K562 (cell line): ENCODE measurements around the gene C11orf52. TPM values are rescaled to one million over a fixed set of nuclear protein-coding genes. Genes with fewer than 3 reads are reported as not detected.

Experiments used
- ATF7 ChIP-seq: fragments of 450-650 bp; IDR thresholded peaks from 2 replicates; pipeline ENCODE4 v1.7.1; 2014; ENCODE audit warnings: mild to moderate bottlenecking, moderate library complexity
- CCNT2 ChIP-seq: IDR thresholded peaks from 2 replicates; pipeline ENCODE4 v1.6.1; 2011; ENCODE audit warnings: borderline replicate concordance, low read depth, mild to moderate bottlenecking, moderate library complexity, mixed read lengths, low read length; ENCODE audit not compliant: insufficient read length; ENCODE audit errors: extremely low read depth
- CSDE1 ChIP-seq, 2 experiments: fragments of 450-650 bp; IDR thresholded peaks; 2 replicates each; pipeline ENCODE4 v1.6.1; 2016; ENCODE audit warnings: mild to moderate bottlenecking in 1 of 2
- EP400 ChIP-seq: fragments of 450-650 bp; IDR thresholded peaks from 2 replicates; pipeline ENCODE4 v1.6.1; 2017; ENCODE audit warnings: antibody characterized with exemption, mild to moderate bottlenecking, moderate library complexity
- HDAC6 ChIP-seq: IDR thresholded peaks from 2 replicates; pipeline ENCODE4 v1.6.1; 2012; ENCODE audit warnings: low read depth, mild to moderate bottlenecking, control low read depth, inconsistent platforms, low read length, moderate library complexity
- POLR2G ChIP-seq: fragments of 200-400 bp; formaldehyde crosslinking; IDR thresholded peaks from 2 replicates; pipeline ENCODE4 v1.6.1; 2017; ENCODE audit warnings: low read depth, mild to moderate bottlenecking, antibody characterized with exemption, low read length, moderate library complexity
- POLR2H ChIP-seq: IDR thresholded peaks from 2 replicates; pipeline ENCODE4 v1.6.1; 2016; ENCODE audit warnings: missing genetic modification characterization, low read depth, mild to moderate bottlenecking, control low read depth, missing compliant biosample characterization, moderate library complexity
- RFX1 ChIP-seq: fragments of 450-650 bp; IDR thresholded peaks from 2 replicates; pipeline ENCODE4 v1.6.1; 2016; ENCODE audit warnings: mild to moderate bottlenecking, moderate library complexity
- SIN3B ChIP-seq: fragments of 450-650 bp; IDR thresholded peaks from 2 replicates; pipeline ENCODE4 v1.6.1; 2017; ENCODE audit warnings: low read depth, mild to moderate bottlenecking, moderate library complexity
- SOX6 ChIP-seq: fragments of 450-650 bp; IDR thresholded peaks from 2 replicates; pipeline ENCODE4 v1.6.1; 2014; ENCODE audit warnings: mild to moderate bottlenecking
- SPI1 ChIP-seq: IDR thresholded peaks from 2 replicates; pipeline ENCODE4 v1.6.1; 2011; ENCODE audit warnings: low read depth, low read length, control low read depth, borderline replicate concordance
- TRIM24 ChIP-seq, 2 experiments: fragments of 450-650 bp; IDR thresholded peaks; 2 replicates each; pipeline ENCODE4 v1.6.1; 2016
- ZNF696 ChIP-seq: fragments of 250-450 bp; sonication (Bioruptor Pico); conservative IDR thresholded peaks from 2 replicates; pipeline ENCODE4 v1.4.0; 2020; ENCODE audit warnings: mild to moderate bottlenecking, moderate library complexity
- polyA plus RNA-seq, 8 experiments: library from polyadenylated mRNA; depleted of rRNA in 4 of 8; stranded (reverse) in 5 of 8; unstranded in 3 of 8; fragments of >200 nt; fragmentation: Nextera tagmentation in 2 of 8; fragmentation: Illumina TruSeq in 1 of 8; extraction: Ambion mirVana in 2 of 8; extraction: Trizol in 1 of 8; gene quantifications; 2 replicates each; pipeline versions ENCODE4 v1.2.1 to v1.2.3, GENCODE V29; 2011 to 2014; ENCODE audit warnings: inconsistent platforms in 1 of 8, missing spikeins in 1 of 8
- total RNA-seq, 7 experiments: library from RNA; depleted of rRNA in 6 of 7; stranded (reverse); fragments of >200 nt in 6 of 7; fragmentation: Illumina TruSeq in 2 of 7; extraction: Trizol in 2 of 7; gene quantifications; 2 replicates each; pipeline versions ENCODE4 v1.2.1 to v1.2.3, GENCODE V29; 2011 to 2021; ENCODE audit warnings: low replicate concordance in 1 of 7
- TF ChIP-seq, protein P1 (sequence below): sonication (generic); formaldehyde crosslinking; IDR thresholded peaks from 2 replicates; pipeline ENCODE4 v1.8.1; 2023; ENCODE audit warnings: mild to moderate bottlenecking, missing genetic modification reagents
- TF ChIP-seq, protein P2 (sequence below): sonication (generic); formaldehyde crosslinking; IDR thresholded peaks from 2 replicates; pipeline ENCODE4 v1.8.1; 2023; ENCODE audit warnings: mild to moderate bottlenecking, missing genetic modification reagents
- TF ChIP-seq, protein P3 (sequence below): IDR thresholded peaks from 2 replicates; pipeline ENCODE4 v1.6.1; 2011; ENCODE audit not compliant: insufficient read length; ENCODE audit errors: extremely low read depth
- TF ChIP-seq, protein P4 (sequence below): fragments of 250-450 bp; sonication (Bioruptor Pico); IDR thresholded peaks from 2 replicates; pipeline ENCODE4 v1.5.0; 2021; ENCODE audit warnings: mild to moderate bottlenecking, moderate library complexity
- TF ChIP-seq, protein P5 (sequence below): fragments of 450-650 bp; formaldehyde crosslinking; conservative IDR thresholded peaks from 2 replicates; pipeline ENCODE4 v1.4.0; 2022; ENCODE audit warnings: mild to moderate bottlenecking, missing genetic modification characterization

Gene C11orf52
- total and polyA plus RNA-seq, 9 of the 15 experiments (the other 6 are each of a cell fraction or from before 2014, with no cell fraction given) = 0.29 to 2.9 (median 1.0) TPM

DNA sequence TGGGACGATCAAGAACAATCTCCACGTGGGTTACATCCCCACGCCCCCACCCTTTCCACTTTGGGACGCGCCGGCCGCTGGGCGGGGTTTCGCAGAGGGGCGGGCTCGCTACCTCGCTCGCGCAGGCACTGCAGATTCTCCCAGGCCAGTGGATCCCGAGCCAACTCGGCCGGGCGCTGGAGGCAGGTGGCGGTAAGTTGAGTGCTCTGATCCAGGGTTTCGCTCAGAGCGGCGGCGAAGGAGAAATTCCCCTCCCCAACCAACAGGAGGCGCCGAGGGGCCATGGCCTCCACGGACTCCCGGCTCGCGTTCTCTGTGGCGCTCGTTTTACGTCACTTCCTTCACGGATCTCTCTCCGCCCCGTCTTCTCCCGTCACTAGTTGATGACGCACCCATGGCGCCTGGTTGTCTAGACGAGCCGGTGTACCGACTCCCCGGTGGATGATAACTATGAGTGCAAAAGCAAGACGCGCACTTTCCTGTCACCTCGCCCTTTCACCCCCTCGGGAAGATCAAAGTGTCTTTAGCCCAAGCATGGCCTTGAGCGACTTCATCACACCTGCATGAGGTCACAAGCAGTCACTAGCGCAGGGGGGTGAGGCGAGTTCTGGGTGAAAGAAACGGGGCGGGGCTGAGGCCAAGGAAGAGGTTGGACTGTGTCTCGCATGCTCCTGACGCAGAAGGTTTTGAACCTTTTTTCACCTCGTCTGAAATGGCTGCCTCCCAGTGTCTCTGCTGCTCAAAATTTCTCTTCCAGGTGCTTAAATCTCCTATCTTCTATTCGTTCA is 39.7 kb upstream of the C11orf52 start, which contains the start of the genes CFAP68 and FDXACB1 (continued):
- TF ChIP-seq, protein P1, sequence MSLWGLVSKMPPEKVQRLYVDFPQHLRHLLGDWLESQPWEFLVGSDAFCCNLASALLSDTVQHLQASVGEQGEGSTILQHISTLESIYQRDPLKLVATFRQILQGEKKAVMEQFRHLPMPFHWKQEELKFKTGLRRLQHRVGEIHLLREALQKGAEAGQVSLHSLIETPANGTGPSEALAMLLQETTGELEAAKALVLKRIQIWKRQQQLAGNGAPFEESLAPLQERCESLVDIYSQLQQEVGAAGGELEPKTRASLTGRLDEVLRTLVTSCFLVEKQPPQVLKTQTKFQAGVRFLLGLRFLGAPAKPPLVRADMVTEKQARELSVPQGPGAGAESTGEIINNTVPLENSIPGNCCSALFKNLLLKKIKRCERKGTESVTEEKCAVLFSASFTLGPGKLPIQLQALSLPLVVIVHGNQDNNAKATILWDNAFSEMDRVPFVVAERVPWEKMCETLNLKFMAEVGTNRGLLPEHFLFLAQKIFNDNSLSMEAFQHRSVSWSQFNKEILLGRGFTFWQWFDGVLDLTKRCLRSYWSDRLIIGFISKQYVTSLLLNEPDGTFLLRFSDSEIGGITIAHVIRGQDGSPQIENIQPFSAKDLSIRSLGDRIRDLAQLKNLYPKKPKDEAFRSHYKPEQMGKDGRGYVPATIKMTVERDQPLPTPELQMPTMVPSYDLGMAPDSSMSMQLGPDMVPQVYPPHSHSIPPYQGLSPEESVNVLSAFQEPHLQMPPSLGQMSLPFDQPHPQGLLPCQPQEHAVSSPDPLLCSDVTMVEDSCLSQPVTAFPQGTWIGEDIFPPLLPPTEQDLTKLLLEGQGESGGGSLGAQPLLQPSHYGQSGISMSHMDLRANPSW (CRISPR knock-in tag) = peak; percentile 70; the same call in 1 of the 2 replicates
- TF ChIP-seq SOX6 (peak; percentile 42), CSDE1 (IDR thresholded peaks at IDR 0.05) (peak in 1 of 2 experiments; percentile 92; a peak in 2 of 4 replicates), SPI1 (0 out of 2 replicates have a peak, but pooled peaks have one; percentile 30), CCNT2 (peak; percentile 54), POLR2H (tag) (peak; percentile 85), HDAC6 (no peak), EP400 (peak; percentile 98), ZNF696 (no peak), SIN3B (peak; percentile 89), RFX1 (peak; percentile 45; the same call in 1 of the 2 replicates), POLR2G (peak; percentile 84), ATF7 (peak; percentile 96), TRIM24 (IDR thresholded peaks at IDR 0.05) (peak in 1 of 2 experiments; percentile 18; a peak in 1 of 4 replicates)
- TF ChIP-seq, protein P2, sequence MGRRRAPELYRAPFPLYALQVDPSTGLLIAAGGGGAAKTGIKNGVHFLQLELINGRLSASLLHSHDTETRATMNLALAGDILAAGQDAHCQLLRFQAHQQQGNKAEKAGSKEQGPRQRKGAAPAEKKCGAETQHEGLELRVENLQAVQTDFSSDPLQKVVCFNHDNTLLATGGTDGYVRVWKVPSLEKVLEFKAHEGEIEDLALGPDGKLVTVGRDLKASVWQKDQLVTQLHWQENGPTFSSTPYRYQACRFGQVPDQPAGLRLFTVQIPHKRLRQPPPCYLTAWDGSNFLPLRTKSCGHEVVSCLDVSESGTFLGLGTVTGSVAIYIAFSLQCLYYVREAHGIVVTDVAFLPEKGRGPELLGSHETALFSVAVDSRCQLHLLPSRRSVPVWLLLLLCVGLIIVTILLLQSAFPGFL (CRISPR knock-in tag) = no peak
- TF ChIP-seq, protein P3, sequence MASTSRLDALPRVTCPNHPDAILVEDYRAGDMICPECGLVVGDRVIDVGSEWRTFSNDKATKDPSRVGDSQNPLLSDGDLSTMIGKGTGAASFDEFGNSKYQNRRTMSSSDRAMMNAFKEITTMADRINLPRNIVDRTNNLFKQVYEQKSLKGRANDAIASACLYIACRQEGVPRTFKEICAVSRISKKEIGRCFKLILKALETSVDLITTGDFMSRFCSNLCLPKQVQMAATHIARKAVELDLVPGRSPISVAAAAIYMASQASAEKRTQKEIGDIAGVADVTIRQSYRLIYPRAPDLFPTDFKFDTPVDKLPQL = peak; percentile 63
- TF ChIP-seq, protein P4, sequence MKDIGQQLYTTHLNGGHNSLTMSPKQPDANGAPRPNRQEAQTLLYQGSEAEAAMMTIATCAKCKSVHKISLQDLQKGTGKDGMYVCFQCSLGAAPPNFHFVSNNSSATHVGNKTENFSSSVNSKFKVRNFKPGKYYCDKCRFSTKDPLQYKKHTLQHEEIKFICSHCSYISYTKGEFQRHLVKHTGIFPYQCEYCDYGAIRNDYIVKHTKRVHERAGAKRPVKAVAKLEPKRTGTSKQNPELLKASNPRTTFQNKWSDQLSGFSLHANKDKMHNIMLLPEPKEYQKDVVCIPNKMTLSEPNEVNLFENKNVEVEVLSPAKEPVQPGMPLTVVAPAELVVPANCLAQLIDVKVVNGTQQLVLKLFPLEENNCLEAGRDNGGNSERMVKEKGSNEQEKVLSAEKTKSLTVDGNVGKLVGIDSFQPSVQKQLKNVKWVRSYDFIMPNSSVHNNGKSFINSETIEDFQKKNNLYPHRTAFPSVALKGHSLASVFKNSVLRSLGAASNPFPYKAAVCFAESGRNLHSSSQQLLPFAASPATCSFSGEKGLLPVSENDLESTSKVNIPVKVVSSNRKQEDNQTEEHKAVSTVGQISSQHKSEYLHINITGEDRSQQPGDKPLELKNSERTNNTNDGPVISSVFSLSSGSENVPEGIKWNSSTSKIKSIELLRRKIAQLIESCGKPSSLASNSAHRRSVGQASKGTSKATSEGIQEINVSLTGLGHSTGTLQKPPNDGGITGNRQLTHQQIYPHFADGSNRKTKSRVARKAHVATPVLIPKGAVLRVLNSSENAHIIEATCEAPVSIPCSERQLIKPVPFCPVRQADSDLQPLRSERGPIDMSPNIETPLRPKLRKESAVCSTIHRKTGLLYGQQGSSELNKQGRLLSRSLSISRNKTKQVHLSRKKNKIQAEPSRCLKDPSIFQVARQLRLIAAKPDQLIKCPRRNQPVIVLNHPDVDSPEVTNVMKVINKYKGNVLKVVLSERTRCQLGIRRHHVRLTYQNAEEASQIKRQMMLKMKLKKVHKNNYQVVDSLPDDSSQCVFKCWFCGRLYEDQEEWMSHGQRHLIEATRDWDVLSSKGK (CRISPR knock-in tag) = no peak
- TF ChIP-seq, protein P5, sequence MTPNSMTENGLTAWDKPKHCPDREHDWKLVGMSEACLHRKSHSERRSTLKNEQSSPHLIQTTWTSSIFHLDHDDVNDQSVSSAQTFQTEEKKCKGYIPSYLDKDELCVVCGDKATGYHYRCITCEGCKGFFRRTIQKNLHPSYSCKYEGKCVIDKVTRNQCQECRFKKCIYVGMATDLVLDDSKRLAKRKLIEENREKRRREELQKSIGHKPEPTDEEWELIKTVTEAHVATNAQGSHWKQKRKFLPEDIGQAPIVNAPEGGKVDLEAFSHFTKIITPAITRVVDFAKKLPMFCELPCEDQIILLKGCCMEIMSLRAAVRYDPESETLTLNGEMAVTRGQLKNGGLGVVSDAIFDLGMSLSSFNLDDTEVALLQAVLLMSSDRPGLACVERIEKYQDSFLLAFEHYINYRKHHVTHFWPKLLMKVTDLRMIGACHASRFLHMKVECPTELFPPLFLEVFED = 0 out of 2 replicates have a peak, but pooled peaks have one; percentile 21
